Loucy (cell line): Measurements from ENCODE around the gene MOXD1.

Source experiments
- CTCF ChIP-seq: fragments of 200-600 bp; sonication (generic); conservative IDR thresholded peaks from 2 replicates; pipeline ENCODE4 v1.5.1; 2014; ENCODE audit warnings: mild to moderate bottlenecking, antibody characterized with exemption, low read length
- EZH2phosphoT487 ChIP-seq: fragments of 200-600 bp; IDR thresholded peaks from 2 replicates; pipeline ENCODE4 v1.6.1; 2018; ENCODE audit warnings: antibody characterized with exemption, mild to moderate bottlenecking, moderate library complexity, borderline replicate concordance

GRCh38 chr6:132264021-132264500, 137.2 kb downstream of the MOXD1 start:
- TF ChIP-seq CTCF = no peak
- no peak for TF ChIP-seq EZH2phosphoT487
